HepG2 (cell line): Measurements from ENCODE around the gene FAM3A. TPM values are rescaled to one million over a fixed set of nuclear protein-coding genes. Genes with fewer than 3 reads are reported as not detected.

Experiments
- ARID3A ChIP-seq: IDR thresholded peaks from 2 replicates; pipeline ENCODE4 v1.6.1; 2012; ENCODE audit warnings: low read depth, low read length, improper control_type of control experiment
- CBX2 ChIP-seq, 2 experiments: fragments of 200-600 bp in 1 of 2; sonication (generic); formaldehyde crosslinking in 1 of 2; IDR thresholded peaks; 2 replicates each; pipeline versions ENCODE4 v1.7.0 to v1.8.1; 2018 to 2022; ENCODE audit warnings: low read depth in 2 of 2, low read length in 1 of 2, mild to moderate bottlenecking in 1 of 2, missing genetic modification reagents in 1 of 2
- E2F5 ChIP-seq: sonication (generic); formaldehyde crosslinking; conservative IDR thresholded peaks from 2 replicates; pipeline ENCODE4 v1.4.0; 2020; ENCODE audit warnings: missing genetic modification reagents
- ELF1 ChIP-seq: sonication (generic); formaldehyde crosslinking; IDR thresholded peaks from 2 replicates; pipeline ENCODE4 v1.4.0; 2020; ENCODE audit warnings: missing genetic modification reagents
- GABPB1 ChIP-seq: IDR thresholded peaks from 2 replicates; pipeline ENCODE4 v1.6.1; 2016; ENCODE audit warnings: mild to moderate bottlenecking, missing genetic modification reagents, moderate library complexity, missing compliant biosample characterization
- HOMEZ ChIP-seq: IDR thresholded peaks from 2 replicates; pipeline ENCODE4 v1.6.1; 2016; ENCODE audit warnings: low read depth
- MAZ ChIP-seq, 2 experiments: sonication (generic) in 1 of 2; formaldehyde crosslinking in 1 of 2; IDR thresholded peaks; 2 replicates each; pipeline versions ENCODE4 v1.5.0 to v1.6.1; 2012 to 2020; ENCODE audit warnings: low read depth in 2 of 2, mild to moderate bottlenecking in 2 of 2, borderline replicate concordance in 1 of 2, improper control_type of control experiment in 1 of 2, low read length in 1 of 2, missing genetic modification reagents in 1 of 2, moderate library complexity in 1 of 2
- MED1 ChIP-seq: sonication (generic); formaldehyde crosslinking; IDR thresholded peaks from 2 replicates; pipeline ENCODE4 v1.4.0; 2020; ENCODE audit warnings: missing genetic modification reagents
- NCOA2 ChIP-seq: sonication (generic); formaldehyde crosslinking; IDR thresholded peaks from 2 replicates; pipeline ENCODE4 v1.8.0; 2022; ENCODE audit warnings: inconsistent platforms
- NFE2L1 ChIP-seq: sonication (generic); formaldehyde crosslinking; IDR thresholded peaks from 2 replicates; pipeline ENCODE4 v1.4.0; 2020; ENCODE audit warnings: missing genetic modification reagents, mild to moderate bottlenecking, borderline replicate concordance
- NFYC ChIP-seq: IDR thresholded peaks from 2 replicates; pipeline ENCODE4 v1.6.1; 2016; ENCODE audit warnings: missing genetic modification reagents, missing compliant biosample characterization
- SP2 ChIP-seq: sonication (generic); formaldehyde crosslinking; IDR thresholded peaks from 2 replicates; pipeline ENCODE4 v1.5.1; 2020; ENCODE audit warnings: mild to moderate bottlenecking, missing genetic modification reagents
- TAF15 ChIP-seq: fragments of 200-400 bp; formaldehyde crosslinking; IDR thresholded peaks from one replicate; pipeline ENCODE4 v1.6.1; 2018; ENCODE audit warnings: mild to moderate bottlenecking, low read depth, low read length; ENCODE audit not compliant: poor library complexity, severe bottlenecking
- ZNF121 ChIP-seq: sonication (generic); formaldehyde crosslinking; IDR thresholded peaks from 2 replicates; pipeline ENCODE4 v1.5.0; 2020; ENCODE audit warnings: mild to moderate bottlenecking, missing genetic modification reagents
- ZNF281 ChIP-seq: sonication (generic); formaldehyde crosslinking; IDR thresholded peaks from 2 replicates; pipeline ENCODE4 v1.4.0; 2020; ENCODE audit warnings: missing genetic modification reagents, borderline replicate concordance
- ZNF510 ChIP-seq: sonication (generic); formaldehyde crosslinking; IDR thresholded peaks from 2 replicates; pipeline ENCODE4 v1.4.0; 2020; ENCODE audit warnings: low read depth, mild to moderate bottlenecking, missing genetic modification reagents
- ZNF569 ChIP-seq: sonication (generic); formaldehyde crosslinking; IDR thresholded peaks from 2 replicates; pipeline ENCODE4 v1.5.0; 2020; ENCODE audit warnings: mild to moderate bottlenecking, missing genetic modification reagents, moderate library complexity, borderline replicate concordance
- ZNF709 ChIP-seq: sonication (generic); formaldehyde crosslinking; IDR thresholded peaks from 2 replicates; pipeline ENCODE4 v1.5.0; 2020; ENCODE audit warnings: mild to moderate bottlenecking, missing genetic modification reagents
- ZSCAN5A ChIP-seq: sonication (generic); formaldehyde crosslinking; IDR thresholded peaks from 2 replicates; pipeline ENCODE4 v1.8.0; 2022; ENCODE audit warnings: mild to moderate bottlenecking, missing genetic modification reagents, borderline replicate concordance
- polyA plus RNA-seq, 8 experiments: library from polyadenylated mRNA; depleted of rRNA in 3 of 8; stranded (reverse) in 7 of 8; unstranded in 1 of 8; fragments of >200 nt; fragmentation: Illumina TruSeq in 4 of 8; extraction: Trizol in 4 of 8; gene quantifications; 2 replicates each; pipeline versions ENCODE4 v1.2.1 to v1.2.3, GENCODE V29; 2011 to 2016; ENCODE audit warnings: low read depth in 4 of 8, missing spikeins in 1 of 8, mixed read lengths in 1 of 8; ENCODE audit not compliant: insufficient read depth in 1 of 8
- total RNA-seq, 5 experiments: library from RNA; depleted of rRNA; stranded (reverse); fragments of >200 nt; fragmentation: Illumina TruSeq; extraction: Trizol; gene quantifications; 2 replicates each; pipeline ENCODE4 v1.2.3, GENCODE V29; 2016; ENCODE audit warnings: low read depth in 1 of 5

Gene FAM3A
- total and polyA plus RNA-seq, 2 of the 13 experiments (the other 11 are each of a cell fraction or from before 2014, with no cell fraction given), result 11.2 to 22.7 TPM

- no peak for TF ChIP-seq E2F5
- peak; percentile 21; the same call in 1 of the 2 replicates for TF ChIP-seq MAZ (IDR thresholded peaks at IDR 0.05; ENCODE audit: borderline replicate concordance, low read depth, low read length)
- TF ChIP-seq MAZ (CRISPR knock-in tag; IDR thresholded peaks at IDR 0.05; ENCODE audit: low read depth), result peak; percentile 56; the same call in 1 of the 2 replicates
- no peak for TF ChIP-seq HOMEZ
- TF ChIP-seq ZNF709 (CRISPR knock-in tag), result no peak
- TF ChIP-seq ZSCAN5A, result no peak
- TF ChIP-seq NFYC, result peak; percentile 38
- no peak for TF ChIP-seq ZNF510 (CRISPR knock-in tag)
- no peak for TF ChIP-seq ZNF121 (CRISPR knock-in tag)
- TF ChIP-seq NFE2L1 (CRISPR knock-in tag), result no peak
- no peak for TF ChIP-seq CBX2 (IDR thresholded peaks at IDR 0.05; ENCODE audit: low read depth, low read length)
- TF ChIP-seq CBX2 (CRISPR knock-in tag; IDR thresholded peaks at IDR 0.05; ENCODE audit: low read depth), result no peak
- TF ChIP-seq ELF1 (CRISPR knock-in tag), result peak; percentile 24; the same call in 1 of the 2 replicates
- peak; percentile 49; the same call in 1 of the 2 replicates for TF ChIP-seq ZNF281 (CRISPR knock-in tag)
- no peak for TF ChIP-seq TAF15
- TF ChIP-seq SP2, result no peak
- no peak for TF ChIP-seq ARID3A
- TF ChIP-seq MED1 (CRISPR knock-in tag), result peak; percentile 88
- no peak for TF ChIP-seq ZNF569
- peak; percentile 29; the same call in 1 of the 2 replicates for TF ChIP-seq GABPB1
- peak; percentile 79 for TF ChIP-seq NCOA2 (CRISPR knock-in tag)
These were observed 26.1 kb upstream of the FAM3A start (continued) for GRCh38 chrX:154541896-154542722.
